HG03571 (cell line): ENCODE data around the gene GLT8D2.
"Not testable (repeated sequence)": the region's sequence is repeated elsewhere in the genome, so short reads cannot be mapped to it uniquely, and the experiment has no call there.

Experiments used
- ATAC-seq: cut with Tn5 transposase; IDR thresholded peaks from one replicate; pipeline ENCODE4 v1.9.1; 2021; ENCODE audit not compliant: unreplicated experiment

Gene GLT8D2

DNA sequence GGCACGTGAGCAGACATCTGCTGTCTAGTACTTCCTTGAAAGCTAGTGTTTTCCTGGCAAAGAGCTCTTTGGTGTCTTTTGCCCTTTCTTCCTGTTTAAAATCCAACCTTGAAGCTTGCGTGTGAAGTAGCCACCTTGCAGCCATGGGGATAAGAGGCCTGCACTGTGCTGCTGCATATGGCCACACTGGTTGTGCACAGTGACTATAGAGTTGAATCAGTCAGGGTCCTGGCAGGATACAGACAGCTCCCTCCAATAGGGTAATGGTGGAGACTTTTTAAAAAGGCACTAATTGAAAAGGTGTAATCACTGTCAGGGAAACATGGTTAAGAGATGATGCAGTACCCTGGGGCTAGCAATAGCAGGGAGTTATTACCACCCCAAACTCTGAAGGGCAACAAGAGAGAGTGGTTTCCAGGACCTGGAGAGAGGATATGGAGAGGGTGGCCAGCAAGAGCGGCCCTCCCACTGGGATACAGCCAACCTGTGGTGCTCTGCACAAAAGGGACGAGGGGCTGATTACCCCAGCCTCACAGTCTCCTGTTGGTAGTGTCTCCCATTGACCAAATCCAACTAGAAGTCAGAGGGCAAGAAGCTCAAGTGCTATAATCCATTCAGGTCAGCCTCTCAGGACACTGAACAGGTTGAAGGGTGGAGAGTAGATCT, 4.8 kb upstream of the GLT8D2 start:
- no peak for ATAC-seq

- ATAC-seq = no peak
Measured at GRCh38 chr12:104050436-104050835, 449 bp upstream of the GLT8D2 start.

- no peak for ATAC-seq
Measured at GRCh38 chr12:104049278-104049902, 597 bp downstream of the GLT8D2 start.

DNA sequence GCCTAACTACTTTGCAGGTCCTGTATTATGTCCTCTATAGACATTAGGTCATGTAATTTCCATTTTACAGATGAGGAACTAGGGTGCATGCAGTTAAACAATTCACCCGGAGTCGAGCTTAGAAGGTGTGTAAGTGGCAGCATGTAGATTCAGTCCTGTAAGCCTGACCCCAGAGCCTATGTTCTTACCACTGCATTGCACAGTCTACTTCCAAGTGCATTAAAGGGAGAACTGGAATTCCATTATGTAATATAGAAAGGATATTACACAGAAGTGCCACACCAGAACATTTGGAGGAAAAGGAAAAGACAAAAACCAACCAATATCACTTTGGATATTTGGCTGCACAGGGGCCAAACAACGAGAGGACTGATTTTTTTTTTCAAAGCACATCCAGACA, 1.2 kb downstream of the GLT8D2 start:
- no peak for ATAC-seq

DNA sequence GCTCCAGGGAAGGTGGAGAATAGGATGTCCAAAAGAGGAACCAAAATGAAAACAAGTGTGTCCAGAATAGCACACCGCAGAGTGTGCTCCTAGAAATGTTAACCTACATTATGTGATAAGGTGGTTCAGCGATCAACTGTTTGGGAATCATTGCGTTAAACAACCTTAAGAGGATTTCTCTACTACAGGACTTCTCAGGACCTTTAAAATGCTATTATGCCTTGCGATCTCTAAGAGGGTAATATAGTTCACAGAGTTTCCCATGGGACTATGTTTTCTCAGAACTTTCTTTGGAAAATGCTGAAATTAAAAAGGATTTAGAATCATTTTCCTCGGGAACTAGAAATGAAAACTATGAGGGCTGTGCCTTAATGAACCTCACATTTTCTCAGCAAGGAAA, 1.8 kb downstream of the GLT8D2 start:
- no peak for ATAC-seq

DNA sequence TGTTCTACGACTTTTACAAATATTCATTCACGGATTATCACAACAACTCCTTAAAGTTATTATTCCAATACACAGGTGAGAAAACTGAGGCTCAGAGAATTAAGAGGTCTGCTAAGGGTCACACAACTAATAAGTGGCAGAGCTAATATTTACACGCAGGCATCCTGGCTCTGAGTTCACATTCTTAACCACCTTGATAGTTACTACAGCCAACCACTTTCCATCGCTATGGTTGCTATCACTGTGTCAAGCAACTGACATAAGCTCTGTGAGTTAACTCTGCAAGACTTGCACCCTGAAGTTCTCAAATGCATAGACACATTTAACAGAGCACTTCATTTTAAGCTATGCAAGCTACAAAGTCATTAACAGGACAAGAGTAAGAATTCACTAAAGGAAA, 3.7 kb downstream of the GLT8D2 start:
- ATAC-seq = no peak

DNA sequence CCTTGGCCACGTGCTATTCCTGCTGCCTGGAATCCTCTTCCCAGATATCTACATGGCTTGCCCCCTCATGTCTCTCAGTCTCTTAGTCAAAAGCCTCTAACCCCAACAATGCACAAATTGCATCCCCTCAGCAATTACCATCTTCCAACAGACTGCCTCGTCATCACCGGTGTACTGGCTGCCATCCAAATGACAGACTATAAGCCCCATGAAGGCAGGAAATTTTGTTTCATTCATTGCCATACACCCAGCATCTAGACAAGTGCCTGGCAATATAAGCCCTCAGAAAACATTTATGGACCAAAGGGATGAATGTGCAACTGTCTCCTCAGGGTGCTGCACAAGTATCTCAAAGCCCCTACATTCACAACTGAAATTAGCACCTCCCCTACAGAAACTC, 5.8 kb downstream of the GLT8D2 start:
- no peak for ATAC-seq

DNA sequence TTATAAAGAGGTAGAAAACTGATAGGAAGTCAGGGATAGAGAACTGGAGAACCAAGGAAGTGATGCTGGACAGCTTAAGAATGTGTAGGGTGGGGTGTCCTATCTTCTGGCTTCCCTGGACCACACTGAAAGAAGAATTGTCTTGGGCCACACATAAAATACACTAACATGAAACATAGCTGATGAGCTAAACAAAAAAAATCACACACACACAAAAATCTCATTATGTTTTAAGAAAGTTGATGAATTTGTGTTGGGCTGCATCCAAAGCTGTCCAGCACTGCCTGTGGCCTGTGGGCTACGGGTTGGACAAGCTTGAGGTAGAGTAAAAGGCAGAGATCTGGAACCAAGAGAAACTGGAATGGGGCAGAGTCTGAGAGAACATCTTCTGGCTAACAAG, 7.4 kb downstream of the GLT8D2 start:
- ATAC-seq = no peak

- ATAC-seq = not testable (repeated sequence)
Measured at GRCh38 chr12:104039769-104040168, 10.2 kb downstream of the GLT8D2 start.

GRCh38 chr12:104036143-104036542, 13.8 kb downstream of the GLT8D2 start:
- not testable (repeated sequence) for ATAC-seq

GRCh38 chr12:104030596-104030995, 19.4 kb downstream of the GLT8D2 start:
- ATAC-seq = not testable (repeated sequence)

- no peak for ATAC-seq
Measured at GRCh38 chr12:104026841-104027599, 23.0 kb downstream of the GLT8D2 start.

- ATAC-seq = no peak
Measured at GRCh38 chr12:104025771-104026170, 24.2 kb downstream of the GLT8D2 start.

- no peak for ATAC-seq
Measured at GRCh38 chr12:104024348-104024747, 25.6 kb downstream of the GLT8D2 start.

- no peak for ATAC-seq
Measured at GRCh38 chr12:104023710-104024109, 26.3 kb downstream of the GLT8D2 start.

GRCh38 chr12:104022786-104023185, 27.2 kb downstream of the GLT8D2 start:
- no peak for ATAC-seq

GRCh38 chr12:104021862-104022261, 28.1 kb downstream of the GLT8D2 start:
- not testable (repeated sequence) for ATAC-seq

GRCh38 chr12:104012331-104012730, 37.7 kb downstream of the GLT8D2 start:
- ATAC-seq = no peak

DNA sequence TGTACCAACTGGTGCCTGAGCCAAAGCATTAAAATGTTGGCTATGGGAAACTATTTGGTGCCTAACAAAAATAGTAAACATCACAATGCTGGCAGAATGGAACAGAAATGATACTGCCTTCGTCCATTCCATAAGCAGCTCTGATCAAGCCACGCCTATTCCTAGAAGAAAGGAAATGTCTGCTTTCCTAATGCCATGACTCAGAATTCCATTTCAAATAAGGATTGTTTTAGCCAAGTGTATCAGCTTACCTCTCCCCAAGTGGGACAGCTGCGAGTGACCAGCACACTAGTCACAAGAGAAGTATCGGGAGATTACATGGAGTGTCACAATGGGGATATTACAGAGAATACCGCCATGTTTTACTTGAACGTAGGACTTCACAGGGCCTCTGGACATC, 38.7 kb downstream of the GLT8D2 start:
- no peak for ATAC-seq

GRCh38 chr12:104010606-104011169, 39.3 kb downstream of the GLT8D2 start:
- ATAC-seq = no peak

DNA sequence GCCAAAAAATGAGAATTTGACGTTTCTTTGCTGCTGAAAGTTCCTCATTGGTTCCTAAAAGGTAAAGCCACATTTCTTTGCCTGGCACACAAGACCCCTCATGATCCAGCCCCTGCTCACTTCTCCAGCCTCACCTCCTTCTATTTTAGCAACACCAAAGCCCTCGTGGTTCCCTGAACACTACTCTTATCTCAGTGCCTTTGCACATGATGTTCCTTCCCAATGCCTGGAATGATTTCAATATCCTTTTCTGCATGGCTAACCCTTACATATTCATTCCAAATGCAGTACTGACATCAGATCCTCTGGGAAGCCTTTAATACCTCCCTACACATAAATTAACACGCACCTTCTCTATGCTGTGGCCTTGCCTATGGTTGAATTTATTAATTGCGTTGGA, 39.9 kb downstream of the GLT8D2 start:
- ATAC-seq = no peak

DNA sequence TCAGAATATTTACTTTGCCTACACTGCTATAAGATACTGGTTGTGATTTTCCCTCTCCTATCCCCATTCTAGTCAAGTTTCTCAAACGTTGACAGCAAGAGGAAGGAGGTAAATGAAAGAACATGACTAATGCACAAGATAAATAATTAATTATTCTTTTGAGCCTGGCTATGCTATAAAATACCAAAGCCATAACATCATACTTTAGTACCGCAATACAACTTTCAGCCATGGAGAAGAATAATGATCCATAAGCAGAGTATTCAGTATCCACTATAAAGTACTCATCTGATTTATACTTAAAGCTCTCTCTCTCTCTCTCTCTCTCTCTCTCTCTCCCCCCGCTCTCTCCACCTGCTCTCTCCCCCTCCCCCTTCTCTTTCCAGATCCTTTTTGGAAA, 43.1 kb downstream of the GLT8D2 start:
- no peak for ATAC-seq
